Stomach (tissue), 4 donors: ENCODE data around the gene NAA20.

ENCODE experiments used
- CTCF ChIP-seq, 7 experiments: fragments of 450-650 bp in 4 of 7; fragments of 200-600 bp in 3 of 7; sonication (generic) in 3 of 7; IDR thresholded peaks; one replicate each; pipeline ENCODE4 v1.5.1; 2016 to 2019; ENCODE audit warnings: antibody characterized with exemption in 7 of 7, control low read depth in 2 of 7, mild to moderate bottlenecking in 1 of 7
- EP300 ChIP-seq: sonication (generic); formaldehyde crosslinking; IDR thresholded peaks from one replicate; pipeline ENCODE4 v1.6.1; 2017; ENCODE audit warnings: antibody characterized with exemption
- POLR2A ChIP-seq, 4 donors: fragments of 450-650 bp; IDR thresholded peaks; one replicate each; pipeline ENCODE4 v1.6.1; 2016; ENCODE audit warnings: antibody characterized with exemption in 4 of 4, control low read depth in 2 of 4, mild to moderate bottlenecking in 1 of 4, moderate library complexity in 1 of 4
- POLR2AphosphoS5 ChIP-seq, 3 donors: sonication (generic); formaldehyde crosslinking; IDR thresholded peaks; one replicate each; pipeline ENCODE4 v1.6.1; 2016; ENCODE audit warnings: antibody characterized with exemption in 3 of 3

DNA sequence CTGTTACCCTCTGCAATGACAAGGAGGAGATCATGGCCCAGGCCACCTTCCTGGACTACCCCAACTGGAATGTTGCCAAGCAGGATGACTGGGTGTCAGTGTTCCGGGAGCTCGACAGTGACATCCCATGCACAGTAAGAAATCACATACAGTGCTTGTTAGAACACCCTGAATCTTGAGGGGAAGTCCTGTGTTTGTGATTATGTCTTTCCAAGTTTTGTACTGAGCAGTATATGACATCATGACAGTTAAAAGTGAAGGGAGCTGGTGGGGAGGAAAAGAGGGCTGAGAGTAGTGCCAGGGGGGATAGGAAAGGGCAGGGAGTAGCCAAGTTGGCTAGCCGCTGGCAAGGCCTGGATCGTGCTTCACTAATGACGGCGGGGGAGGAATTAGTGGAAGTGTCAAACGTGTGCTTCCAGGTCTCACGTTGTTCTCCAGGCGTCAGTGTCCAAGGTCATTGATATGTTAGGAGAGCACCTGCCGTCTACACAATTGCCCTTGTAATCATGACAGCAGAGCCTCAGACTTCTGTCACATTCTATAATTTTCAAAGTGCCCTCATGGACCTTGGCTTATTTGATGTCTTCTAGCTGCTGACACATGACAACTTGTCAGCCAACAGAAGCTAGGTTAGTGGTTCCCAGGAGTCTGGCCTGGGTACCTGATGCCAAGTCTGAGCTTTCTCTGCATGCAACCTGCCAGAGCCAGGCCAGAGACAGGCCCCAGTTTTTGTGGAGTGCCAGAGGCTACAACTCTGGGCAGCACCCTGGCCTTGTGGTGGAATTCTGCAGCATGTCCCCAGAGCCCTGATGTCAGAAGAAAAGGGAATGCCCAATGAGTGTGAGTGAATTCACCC is 53.9 kb downstream of the NAA20 start:
- TF ChIP-seq CTCF (IDR thresholded peaks at IDR 0.05) (no peak), POLR2AphosphoS5 (IDR thresholded peaks at IDR 0.05) (no peak), POLR2A (IDR thresholded peaks at IDR 0.05) (no peak), EP300 (no peak)
